Keratinocyte (primary cell): ENCODE measurements around the gene POLA1.

Source experiments
- EZH2 ChIP-seq: IDR thresholded peaks from one replicate; pipeline ENCODE4 v1.6.1; 2012; ENCODE audit warnings: inconsistent platforms, mild to moderate bottlenecking, low read length, moderate library complexity
- TF ChIP-seq, protein P1 (sequence below), 3 experiments: IDR thresholded peaks in 1 of 3; conservative IDR thresholded peaks in 1 of 3; optimal IDR thresholded peaks in 1 of 3; 2 replicates in 2 of 3; 3 replicates in 1 of 3; pipeline versions ENCODE3 to v1.5.1; 2011; ENCODE audit warnings: low read length in 3 of 3, mild to moderate bottlenecking in 3 of 3, moderate library complexity in 2 of 3, control low read depth in 1 of 3, inconsistent platforms in 1 of 3; ENCODE audit not compliant: insufficient read depth in 2 of 3; ENCODE audit errors: extremely low read depth in 1 of 3

- TF ChIP-seq, protein P1, sequence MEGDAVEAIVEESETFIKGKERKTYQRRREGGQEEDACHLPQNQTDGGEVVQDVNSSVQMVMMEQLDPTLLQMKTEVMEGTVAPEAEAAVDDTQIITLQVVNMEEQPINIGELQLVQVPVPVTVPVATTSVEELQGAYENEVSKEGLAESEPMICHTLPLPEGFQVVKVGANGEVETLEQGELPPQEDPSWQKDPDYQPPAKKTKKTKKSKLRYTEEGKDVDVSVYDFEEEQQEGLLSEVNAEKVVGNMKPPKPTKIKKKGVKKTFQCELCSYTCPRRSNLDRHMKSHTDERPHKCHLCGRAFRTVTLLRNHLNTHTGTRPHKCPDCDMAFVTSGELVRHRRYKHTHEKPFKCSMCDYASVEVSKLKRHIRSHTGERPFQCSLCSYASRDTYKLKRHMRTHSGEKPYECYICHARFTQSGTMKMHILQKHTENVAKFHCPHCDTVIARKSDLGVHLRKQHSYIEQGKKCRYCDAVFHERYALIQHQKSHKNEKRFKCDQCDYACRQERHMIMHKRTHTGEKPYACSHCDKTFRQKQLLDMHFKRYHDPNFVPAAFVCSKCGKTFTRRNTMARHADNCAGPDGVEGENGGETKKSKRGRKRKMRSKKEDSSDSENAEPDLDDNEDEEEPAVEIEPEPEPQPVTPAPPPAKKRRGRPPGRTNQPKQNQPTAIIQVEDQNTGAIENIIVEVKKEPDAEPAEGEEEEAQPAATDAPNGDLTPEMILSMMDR (optimal IDR thresholded peaks at IDR 0.05 in 1 of 3, IDR thresholded peaks at IDR 0.05 in 1 of 3, conservative IDR thresholded peaks at IDR 0.05 in 1 of 3; ENCODE audit: extremely low read depth in 1 of 3, insufficient read depth in 2 of 3, low read length in 3 of 3) = no peak
- TF ChIP-seq EZH2 = no peak
These were observed 240.6 kb downstream of the POLA1 start for GRCh38 chrX:24934279-24934678.
